HPDE6-E6E7 (cell line): ENCODE results near the gene TACR2.

Experiments
- DNase-seq: peaks from one replicate; pipeline ENCODE4 v3.0.0; 2011; ENCODE audit warnings: missing footprints; ENCODE audit errors: extremely low spot score

TACR2 gene

DNA sequence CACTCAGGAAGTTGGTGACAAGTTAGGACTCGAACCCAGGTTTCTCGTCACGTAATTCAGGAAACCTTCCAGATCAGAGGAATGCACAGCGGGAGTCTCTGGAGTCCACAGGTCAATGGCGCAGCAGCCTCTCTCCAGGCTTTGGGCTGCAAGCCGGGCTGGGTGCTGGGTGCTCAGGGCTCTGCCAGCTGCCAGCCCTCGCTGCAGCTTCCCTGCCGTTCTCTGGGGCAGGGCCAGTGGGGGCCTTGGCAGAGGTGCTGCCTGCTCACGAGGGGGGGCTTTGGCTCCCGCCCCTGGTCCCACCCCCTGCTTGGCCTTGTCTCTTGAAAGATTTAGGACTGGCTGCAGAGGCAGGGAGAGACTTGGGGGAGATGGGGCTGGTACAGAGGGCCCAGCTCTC, at the start of gene TACR2:
Gene TACR2 (minus strand): TSS at position 224 of the 400 bp plus-strand sequence. CDS start 595 bp downstream, outside the sequence.
- DNase-seq, result no peak

DNA sequence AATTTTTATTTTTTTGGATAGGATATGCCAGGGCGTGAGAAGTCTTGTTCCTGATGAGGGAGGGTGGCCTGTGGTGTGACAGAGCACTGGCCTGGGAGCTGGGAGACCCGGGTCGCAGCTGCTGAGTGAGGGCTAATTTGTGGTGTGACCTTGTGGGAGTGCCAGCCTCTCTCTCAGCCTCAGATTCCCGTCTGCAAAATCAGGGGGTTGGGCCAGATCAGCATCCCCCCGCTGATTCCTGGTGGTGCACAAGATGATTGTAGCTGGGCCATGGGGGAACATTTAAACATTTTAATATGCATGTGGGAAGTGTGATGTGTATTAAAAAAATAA, 49.4 kb upstream of the TACR2 start:
- no peak for DNase-seq

DNA sequence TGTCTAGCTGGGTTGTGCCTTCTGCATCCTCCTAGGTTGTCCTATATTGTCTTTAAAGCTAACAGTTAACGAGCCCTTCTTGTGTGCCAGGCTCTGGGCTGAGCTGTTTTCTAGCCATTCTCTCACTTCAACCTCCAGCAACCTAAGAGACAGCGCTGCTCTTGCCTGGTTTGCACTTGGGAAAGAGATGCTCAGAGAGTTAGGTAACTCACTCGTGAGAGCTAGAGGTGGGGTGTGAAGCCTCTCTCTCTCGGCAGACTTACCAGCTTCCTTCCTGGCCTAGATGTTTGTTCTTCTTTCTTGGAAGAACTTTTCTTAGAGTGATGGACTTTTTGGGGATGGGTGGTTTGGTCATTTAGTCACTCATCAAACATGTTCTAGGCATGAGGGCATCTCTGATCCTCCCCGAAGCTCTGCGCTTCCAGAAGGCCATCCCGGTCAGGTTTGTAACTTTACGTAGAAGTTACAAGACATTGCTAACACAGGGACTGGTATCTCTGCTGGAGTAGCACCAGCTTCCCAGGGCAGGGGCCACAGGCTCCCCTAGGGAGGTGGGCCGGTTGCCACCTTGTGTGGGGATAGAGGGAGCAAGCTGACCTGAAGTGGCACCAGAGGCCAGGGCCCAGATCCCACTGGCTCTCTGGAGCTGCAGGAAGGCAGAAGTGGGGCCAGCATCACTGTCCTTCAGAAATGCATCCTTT, 48.9 kb upstream of the TACR2 start:
- no peak for DNase-seq

DNA sequence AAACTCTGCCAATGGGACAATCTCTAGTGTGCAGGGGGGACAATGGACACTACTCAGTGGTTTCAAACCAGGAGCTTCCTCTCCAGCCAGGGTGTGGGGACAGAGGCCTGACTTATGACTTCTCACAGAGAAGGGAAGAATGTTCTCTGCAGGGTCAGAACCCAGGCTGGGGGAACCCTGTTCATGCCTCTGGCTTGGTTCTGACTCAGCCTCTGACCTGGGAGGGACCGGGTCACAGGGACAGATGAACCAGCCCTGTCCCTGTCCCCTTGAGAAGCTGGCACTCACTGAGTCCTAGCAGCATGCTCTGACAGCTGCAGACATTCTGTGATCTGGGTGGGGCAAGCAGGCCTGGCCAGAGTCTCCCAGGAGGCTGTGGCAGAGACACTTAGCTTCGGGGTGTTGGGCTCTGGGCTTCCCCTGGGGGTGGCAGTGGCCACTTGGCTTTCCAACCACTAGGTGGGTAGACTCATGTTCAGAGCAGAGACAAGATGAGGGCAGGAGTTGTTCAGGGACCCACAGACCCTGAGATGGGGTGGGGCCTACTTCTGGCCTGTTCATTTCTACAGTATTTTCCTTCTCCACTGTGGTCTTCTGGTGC, 48.2 kb upstream of the TACR2 start:
- no peak for DNase-seq

GRCh38 chr10:69464401-69464800, 47.7 kb upstream of the TACR2 start:
- no peak for DNase-seq

DNA sequence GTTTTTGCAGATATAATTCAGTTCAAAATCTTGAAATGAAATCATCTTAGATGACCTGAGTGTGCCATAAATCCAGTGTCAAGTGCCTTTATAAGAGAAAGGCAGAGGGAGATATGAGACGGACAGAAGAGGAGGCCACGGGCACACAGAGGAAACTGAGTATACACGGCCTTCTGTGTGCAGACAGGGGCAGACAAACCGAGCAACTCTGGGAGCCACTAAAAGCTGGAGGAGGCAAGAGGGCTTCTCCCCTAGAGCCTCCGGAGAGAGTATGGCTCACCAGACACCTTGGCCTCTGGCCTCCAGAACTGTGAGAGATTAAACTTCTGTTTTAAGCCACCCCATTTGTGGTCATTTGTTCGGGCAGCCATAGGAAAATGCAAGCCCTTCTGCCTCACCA, 47.2 kb upstream of the TACR2 start:
- no peak for DNase-seq

GRCh38 chr10:69461243-69462025, 44.7 kb upstream of the TACR2 start:
- DNase-seq, result no peak

- DNase-seq, result no peak
These were observed 44.0 kb upstream of the TACR2 start for GRCh38 chr10:69460576-69461242.

DNA sequence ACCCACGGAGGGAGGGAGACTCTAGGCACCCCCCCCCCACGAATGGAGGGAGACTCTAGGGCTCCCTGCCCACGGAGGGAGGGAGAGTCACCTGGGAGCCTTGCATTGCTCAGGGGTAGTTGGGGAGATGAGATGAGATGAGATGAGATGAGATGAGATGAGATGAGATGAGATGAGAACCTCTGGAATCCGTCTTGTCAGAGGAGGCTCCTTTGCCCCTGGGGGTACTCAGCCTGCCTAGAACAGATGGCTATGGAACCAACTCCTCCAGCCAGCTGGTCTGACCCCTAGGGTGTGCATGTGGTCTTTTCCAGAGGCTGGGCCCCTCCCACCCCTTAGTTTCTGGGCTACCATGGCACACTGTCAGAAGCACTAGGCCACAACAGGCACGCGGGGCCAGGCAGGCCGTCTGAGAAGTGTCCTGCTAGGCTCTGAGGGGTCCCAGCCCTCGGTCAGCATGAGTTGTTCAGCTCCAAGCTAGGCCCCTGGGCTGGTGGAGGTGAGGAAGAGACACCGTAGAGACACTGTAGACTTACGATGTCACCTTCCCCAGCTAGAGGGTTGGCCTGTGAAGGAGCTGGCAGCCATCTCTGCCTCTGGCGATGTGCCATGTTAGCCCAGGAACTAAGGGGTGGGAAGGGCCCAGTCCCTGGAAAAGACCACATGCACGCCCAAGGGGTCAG, 43.3 kb upstream of the TACR2 start:
- DNase-seq, result no peak

DNA sequence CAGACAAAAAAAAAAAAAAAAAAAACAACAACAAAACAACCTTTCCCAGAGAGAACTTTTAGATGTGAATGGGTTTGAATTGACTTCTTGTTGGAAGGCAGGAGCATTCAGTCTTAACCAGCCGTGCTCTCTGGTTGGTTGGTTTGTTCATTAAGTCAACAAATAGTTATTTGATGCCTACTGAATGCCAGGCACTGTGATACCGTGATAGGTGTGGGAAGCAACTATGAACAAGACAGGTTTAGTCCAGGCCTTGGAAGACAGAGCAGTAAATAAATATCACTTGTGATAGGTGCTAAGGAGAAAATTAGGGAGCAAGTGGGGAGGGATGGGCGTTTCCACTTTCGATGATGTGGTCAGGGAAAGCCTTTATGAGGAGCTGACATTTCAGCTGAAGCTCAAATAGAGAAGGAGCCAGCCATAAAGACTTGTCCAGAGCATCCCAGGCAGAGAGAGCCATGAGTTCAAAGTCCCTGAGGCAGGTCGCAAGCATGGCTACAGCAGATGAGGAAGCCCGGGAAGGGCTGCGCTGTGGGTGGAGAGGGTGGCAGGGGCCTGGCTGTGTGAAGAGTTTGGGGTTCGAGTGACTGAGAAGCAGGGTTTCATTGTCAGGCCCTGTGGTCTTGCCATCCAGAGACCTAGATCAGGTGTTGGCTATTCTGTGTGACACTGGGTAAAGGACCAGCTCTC, 42.5 kb upstream of the TACR2 start:
- DNase-seq, result no peak

GRCh38 chr10:69458430-69459100, 41.8 kb upstream of the TACR2 start:
- DNase-seq, result no peak

DNA sequence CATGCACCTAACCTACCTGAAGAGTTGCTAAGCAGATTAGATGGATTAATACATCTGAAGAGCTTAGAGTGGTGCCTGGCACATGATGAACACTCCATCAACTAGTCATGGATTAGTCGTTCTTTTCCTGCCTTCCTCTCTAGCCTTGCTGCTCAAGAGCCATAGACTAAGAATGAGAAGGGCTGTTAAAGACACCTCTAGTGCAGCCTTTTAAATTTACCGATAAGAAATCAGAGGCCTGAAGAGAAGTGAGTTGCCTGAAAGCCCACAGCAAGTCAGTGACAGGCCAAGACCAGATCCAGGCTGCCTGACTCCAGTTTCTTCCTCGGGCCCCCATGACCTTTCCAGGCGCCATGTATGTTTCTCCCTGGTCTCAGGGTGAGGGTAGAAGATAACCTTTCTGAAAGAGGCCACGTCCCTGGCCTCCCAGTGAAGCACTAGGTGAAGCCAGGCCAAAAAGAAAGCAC, 41.1 kb upstream of the TACR2 start:
- DNase-seq, result no peak

DNA sequence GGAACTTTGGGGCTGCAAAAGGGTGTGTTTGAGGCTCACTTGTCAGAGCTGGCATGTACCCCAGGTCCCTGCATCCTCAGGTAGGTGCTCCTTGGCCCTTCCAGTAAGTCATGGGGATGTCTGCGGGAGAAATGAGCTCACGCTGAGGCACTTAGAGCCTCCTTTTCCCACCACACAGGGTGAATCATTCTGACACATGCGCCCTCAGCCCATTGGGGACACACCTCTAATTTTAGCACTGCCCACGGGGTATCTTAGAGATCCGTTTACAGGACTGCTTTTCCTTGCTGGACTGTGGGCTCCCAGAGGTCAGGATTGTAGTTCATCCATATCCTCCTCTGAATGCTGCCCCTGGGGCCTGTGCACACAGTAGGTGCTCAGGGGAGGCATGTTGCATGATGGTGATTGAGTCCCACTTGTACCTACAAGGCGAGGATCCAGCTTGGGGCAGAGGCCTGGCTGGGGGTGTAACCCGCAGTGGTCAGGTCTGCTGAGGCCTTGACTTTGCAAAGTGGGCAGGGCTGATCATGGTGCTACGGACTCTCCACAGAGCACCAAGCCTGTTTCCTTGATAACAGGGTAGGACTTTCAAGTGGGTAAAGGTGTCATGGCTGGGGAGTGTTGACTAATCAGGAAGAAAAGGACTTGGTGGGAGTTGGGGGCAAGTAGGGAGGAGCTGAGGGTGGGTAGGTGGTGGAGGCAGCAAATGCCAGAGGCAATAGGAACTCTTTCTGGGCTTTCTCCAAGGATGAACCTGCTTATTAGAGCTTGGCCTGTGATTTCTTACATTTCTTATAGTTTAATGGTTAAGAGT, 40.4 kb upstream of the TACR2 start:
- DNase-seq, result no peak

GRCh38 chr10:69455006-69455763, 38.5 kb upstream of the TACR2 start:
- no peak for DNase-seq

DNA sequence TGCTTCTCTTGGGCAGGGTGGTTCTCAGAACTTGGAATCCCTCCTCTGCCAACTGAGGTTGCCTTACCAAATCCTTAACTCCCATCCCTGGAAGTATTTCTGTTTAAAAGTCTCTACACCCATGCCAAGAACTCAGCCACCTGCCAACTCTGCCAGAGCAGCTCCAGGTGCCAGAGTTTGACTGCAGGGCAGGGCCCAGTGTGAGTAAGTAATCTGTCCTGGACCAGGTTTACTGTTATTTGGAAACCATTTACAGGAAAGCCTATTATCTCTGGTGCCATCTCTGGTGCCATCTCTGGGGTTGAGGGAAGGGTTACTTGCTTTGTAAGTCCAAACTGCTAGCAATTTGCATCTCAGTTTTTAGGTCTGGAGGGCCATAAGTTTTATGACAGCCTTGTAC, 37.1 kb upstream of the TACR2 start:
- DNase-seq, result no peak

- no peak for DNase-seq
These were observed 36.1 kb upstream of the TACR2 start for GRCh38 chr10:69452676-69453415.

- no peak for DNase-seq
These were observed 35.1 kb upstream of the TACR2 start for GRCh38 chr10:69451784-69452251.

DNA sequence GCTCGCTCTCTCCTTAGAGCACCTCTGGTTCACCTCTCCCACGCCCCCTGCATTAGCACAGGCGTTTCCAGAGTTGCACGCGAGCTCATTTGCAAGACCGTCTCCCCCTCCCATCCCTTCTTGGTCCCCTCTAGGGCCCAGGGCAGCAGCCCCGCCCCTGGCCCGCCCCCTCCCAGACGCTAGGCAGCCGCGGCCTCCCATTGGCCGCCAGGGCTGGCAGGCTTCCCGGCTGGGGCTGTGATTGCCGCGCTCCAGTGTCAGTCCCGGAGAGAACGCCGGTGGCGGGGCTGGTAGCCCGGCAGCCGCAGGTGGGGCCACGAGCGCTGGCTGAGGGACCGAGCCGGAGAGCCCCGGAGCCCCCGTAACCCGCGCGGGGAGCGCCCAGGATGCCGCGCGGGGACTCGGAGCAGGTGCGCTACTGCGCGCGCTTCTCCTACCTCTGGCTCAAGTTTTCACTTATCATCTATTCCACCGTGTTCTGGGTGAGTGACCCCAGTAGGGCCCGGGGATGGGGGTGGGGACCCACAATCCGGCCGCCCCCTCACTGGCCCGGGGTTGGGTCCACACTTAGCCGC, 34.6 kb upstream of the TACR2 start, which contains the start of gene TSPAN15:
Gene TSPAN15 (plus strand): TSS at position 257 of the 575 bp plus-strand sequence. CDS start 130 bp downstream, at position 387.
- peak; percentile 77 for DNase-seq
